Gastrocnemius medialis (tissue), 4 donors: ENCODE results near the gene ZSCAN12. TPM values are rescaled to one million over a fixed set of nuclear protein-coding genes. Genes with fewer than 3 reads are reported as not detected.
A peak's percentile ranks its signal among the peaks of the same experiment; 100 is the strongest.

Experiments used
- ATAC-seq, 2 donors: fragments of 150-250 bp; one replicate each; pipeline ENCODE4 v1.9.1; 2016
- DNase-seq, 2 donors: peaks; one replicate each; pipeline ENCODE4 v3.0.0-alpha.2; 2019
- H3K27ac ChIP-seq, 4 donors: fragments of 200-600 bp; sonication (generic); 1 replicate in 1 of 4; 2 replicates in 3 of 4; pipeline ENCODE4 v1.5.1; 2016 to 2018; ENCODE audit warnings: mild to moderate bottlenecking in 2 of 4, moderate library complexity in 1 of 4
- H3K27me3 ChIP-seq, 3 donors: fragments of 200-600 bp; sonication (generic) in 2 of 3; 1 replicate in 1 of 3; 2 replicates in 2 of 3; pipeline versions ENCODE4 v1.5.1 to v1.6.0; 2016 to 2019; ENCODE audit warnings: mild to moderate bottlenecking in 1 of 3, moderate library complexity in 1 of 3
- H3K36me3 ChIP-seq, 2 donors: fragments of 200-600 bp; sonication (generic) in 1 of 2; one replicate each; pipeline ENCODE4 v1.5.1; 2017 to 2018
- H3K4me1 ChIP-seq, 2 donors: fragments of 200-600 bp; sonication (generic) in 1 of 2; one replicate each; pipeline ENCODE4 v1.5.1; 2016 to 2017; ENCODE audit warnings: mild to moderate bottlenecking in 2 of 2
- H3K4me3 ChIP-seq, 4 donors: fragments of 200-600 bp; sonication (generic) in 3 of 4; 1 replicate in 1 of 4; 2 replicates in 3 of 4; pipeline ENCODE4 v1.5.1; 2016 to 2019; ENCODE audit warnings: mild to moderate bottlenecking in 2 of 4
- H3K9me3 ChIP-seq, 3 donors: fragments of 200-600 bp; sonication (generic) in 2 of 3; 1 replicate in 1 of 3; 2 replicates in 2 of 3; pipeline ENCODE4 v1.5.1; 2016 to 2019
- POLR2A ChIP-seq, 2 donors: fragments of 450-650 bp; IDR thresholded peaks; one replicate each; pipeline ENCODE4 v1.6.1; 2017; ENCODE audit warnings: antibody characterized with exemption in 2 of 2, mild to moderate bottlenecking in 2 of 2, moderate library complexity in 2 of 2
- in situ Hi-C, 4 donors: fragments of 200-750 bp; cut with MboI; loops; one replicate each; pipeline versions ENCODE4 v1.15.0 to v1.8.0; 2017; ENCODE audit warnings: low sequenced_read_pairs in 4 of 4
- intact Hi-C: fragments of 100-400 bp; cut with DNase I; formaldehyde crosslinking; loops from one replicate; pipeline ENCODE4 v1.15.1; 2023; ENCODE audit warnings: low total_unique reads
- total RNA-seq, 4 donors: library from RNA; depleted of rRNA; stranded (reverse); fragments of >200 nt; gene quantifications; one replicate each; pipeline versions ENCODE4 v1.1.0 to v1.2.3, GENCODE V29; 2016
- TF ChIP-seq, protein P1 (sequence below), 5 experiments: fragments of 450-650 bp in 3 of 5; fragments of 200-600 bp in 2 of 5; sonication (generic) in 2 of 5; IDR thresholded peaks in 4 of 5; conservative IDR thresholded peaks in 1 of 5; 1 replicate in 4 of 5; 2 replicates in 1 of 5; pipeline ENCODE4 v1.5.1; 2016 to 2019; ENCODE audit warnings: antibody characterized with exemption in 5 of 5, mild to moderate bottlenecking in 3 of 5, moderate library complexity in 3 of 5

Gene ZSCAN12
- total RNA-seq, 4 donors from 2014 or later = 0.42 to 1.9 (median 0.63) TPM

DNA sequence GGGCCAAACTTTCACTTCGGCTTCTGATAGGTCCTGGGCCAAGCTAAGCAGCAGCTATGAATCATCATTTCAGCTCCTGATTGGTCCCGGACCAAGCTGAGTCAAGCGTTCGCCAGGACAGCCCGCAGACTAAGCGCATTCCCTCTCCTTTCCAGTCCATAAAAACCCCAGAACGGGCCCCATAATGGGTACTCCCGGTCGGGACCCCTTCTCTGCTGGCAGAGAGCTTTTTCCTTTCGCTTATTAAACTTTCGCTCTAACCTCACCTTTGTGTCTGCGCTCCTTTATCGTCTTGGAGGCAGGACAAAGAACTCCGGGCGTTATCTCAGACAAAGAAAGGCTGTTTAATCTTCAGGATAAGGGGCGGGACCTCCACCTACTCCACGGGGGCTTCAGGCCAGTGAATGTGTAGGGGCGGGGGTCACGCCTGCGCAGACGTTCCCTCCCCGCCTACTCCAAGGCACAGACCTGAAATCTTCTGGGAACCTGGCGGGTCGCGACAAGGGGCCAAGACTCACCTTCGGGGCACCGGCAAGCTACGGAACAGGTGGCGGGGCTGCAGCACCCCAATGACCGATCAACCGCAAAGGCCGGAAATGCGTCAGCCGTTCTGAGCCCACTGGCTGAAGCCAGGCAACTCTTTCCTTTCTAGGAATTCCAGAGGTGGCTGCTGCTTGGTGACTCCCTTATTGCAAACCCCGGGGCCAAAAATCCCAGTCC lies 63.8 kb downstream of the ZSCAN12 start, which contains the start of gene ZSCAN31:
Gene ZSCAN31 (minus strand): TSS at position 585 of the 720 bp plus-strand sequence. CDS start 6,465 bp downstream, outside the sequence.
- in situ Hi-C loops (no loop called here), intact Hi-C loops (loop anchor here (2.0 to 5.0 kb wide), 4 partner anchors 19 to 83 kb away; partner anchors contain the start of genes PGBD1, ZKSCAN4 and ZSCAN26)
- peak within 1 kb of the TSS; percentile 78 to 91 (median 84) for H3K4me3 ChIP-seq
- peak within 1 kb of the TSS; percentile 90 to 99 (median 97) for H3K27ac ChIP-seq
- DNase-seq (peak; percentile 90 to 94), ATAC-seq (peak; percentile 98 to 99)
- no peaks in the 10 kb centered on the region for H3K9me3 ChIP-seq
- no peaks in the 10 kb centered on the region for H3K27me3 ChIP-seq
- peak; percentile 64 to 78 for TF ChIP-seq POLR2A (IDR thresholded peaks at IDR 0.05)
- TF ChIP-seq, protein P1, sequence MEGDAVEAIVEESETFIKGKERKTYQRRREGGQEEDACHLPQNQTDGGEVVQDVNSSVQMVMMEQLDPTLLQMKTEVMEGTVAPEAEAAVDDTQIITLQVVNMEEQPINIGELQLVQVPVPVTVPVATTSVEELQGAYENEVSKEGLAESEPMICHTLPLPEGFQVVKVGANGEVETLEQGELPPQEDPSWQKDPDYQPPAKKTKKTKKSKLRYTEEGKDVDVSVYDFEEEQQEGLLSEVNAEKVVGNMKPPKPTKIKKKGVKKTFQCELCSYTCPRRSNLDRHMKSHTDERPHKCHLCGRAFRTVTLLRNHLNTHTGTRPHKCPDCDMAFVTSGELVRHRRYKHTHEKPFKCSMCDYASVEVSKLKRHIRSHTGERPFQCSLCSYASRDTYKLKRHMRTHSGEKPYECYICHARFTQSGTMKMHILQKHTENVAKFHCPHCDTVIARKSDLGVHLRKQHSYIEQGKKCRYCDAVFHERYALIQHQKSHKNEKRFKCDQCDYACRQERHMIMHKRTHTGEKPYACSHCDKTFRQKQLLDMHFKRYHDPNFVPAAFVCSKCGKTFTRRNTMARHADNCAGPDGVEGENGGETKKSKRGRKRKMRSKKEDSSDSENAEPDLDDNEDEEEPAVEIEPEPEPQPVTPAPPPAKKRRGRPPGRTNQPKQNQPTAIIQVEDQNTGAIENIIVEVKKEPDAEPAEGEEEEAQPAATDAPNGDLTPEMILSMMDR (IDR thresholded peaks at IDR 0.05 in 4 of 5, conservative IDR thresholded peaks at IDR 0.05 in 1 of 5) = no peak
- peaks cover 11 to 13% of the 10 kb centered on the region in 2 donors for H3K4me1 ChIP-seq
- no peaks in the 10 kb centered on the region for H3K36me3 ChIP-seq

- Histone ChIP-seq H3K4me1 (peaks cover 11 to 13% of the 10 kb centered on the region in 2 donors), H3K4me3 (peak overlapping the region; percentile 78 to 91 (median 84)), H3K9me3 (no peaks in the 10 kb centered on the region), H3K27me3 (no peaks in the 10 kb centered on the region), H3K36me3 (no peaks in the 10 kb centered on the region), H3K27ac (peak overlapping the region; percentile 90 to 99 (median 97))
- no peak for TF ChIP-seq POLR2A (IDR thresholded peaks at IDR 0.05)
- TF ChIP-seq, protein P1 (IDR thresholded peaks at IDR 0.05 in 4 of 5, conservative IDR thresholded peaks at IDR 0.05 in 1 of 5) = no peak
- no peak for DNase-seq
- in situ Hi-C loops (no loop called here), intact Hi-C loops (loop anchor here (2.0 to 5.0 kb wide), 4 partner anchors 20 to 83 kb away; partner anchors contain the start of genes PGBD1, ZKSCAN4 and ZSCAN26)
- ATAC-seq = no peak
Observed at GRCh38 chr6:28335040-28335563, 64.4 kb downstream of the ZSCAN12 start.

GRCh38 chr6:28334286-28335039 lies 65.1 kb downstream of the ZSCAN12 start:
- intact Hi-C loops = loop anchor here (2.0 to 5.0 kb wide), 4 partner anchors 20 to 82 kb away; partner anchors contain the start of genes PGBD1, ZKSCAN4 and ZSCAN26
- ATAC-seq (no peak), DNase-seq (no peak)
- H3K27me3 ChIP-seq = no peaks in the 10 kb centered on the region
- peak overlapping the region; percentile 90 to 99 (median 97) for H3K27ac ChIP-seq
- no peaks in the 10 kb centered on the region for H3K9me3 ChIP-seq
- TF ChIP-seq, protein P1 (IDR thresholded peaks at IDR 0.05 in 4 of 5, conservative IDR thresholded peaks at IDR 0.05 in 1 of 5) = no peak
- TF ChIP-seq POLR2A (IDR thresholded peaks at IDR 0.05) = no peak
- in situ Hi-C loops = no loop called here
- peaks cover 11 to 13% of the 10 kb centered on the region in 2 donors for H3K4me1 ChIP-seq
- H3K36me3 ChIP-seq = no peaks in the 10 kb centered on the region
- H3K4me3 ChIP-seq = no peak overlapping the region

DNA sequence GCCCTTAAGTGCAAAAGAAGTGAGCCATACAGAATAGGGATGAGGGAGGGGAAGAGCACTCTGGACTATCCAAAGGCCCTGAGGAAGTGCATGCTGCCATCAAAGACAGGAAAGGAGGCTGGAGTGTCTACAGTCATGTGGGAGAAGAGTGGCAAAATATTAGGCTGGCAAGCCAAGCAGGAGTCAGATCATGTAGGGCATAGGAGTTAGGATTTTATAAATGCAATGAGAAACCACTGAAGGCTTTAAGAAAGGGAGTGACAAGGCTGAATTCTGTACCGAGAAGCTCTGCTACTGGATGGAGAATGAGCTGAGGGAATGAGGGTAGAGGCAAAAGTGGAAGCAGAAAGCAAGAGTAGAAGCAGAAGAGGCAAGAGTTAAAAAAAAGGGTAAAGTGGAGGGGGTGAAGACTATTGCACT lies 65.9 kb downstream of the ZSCAN12 start:
- no peak for TF ChIP-seq POLR2A (IDR thresholded peaks at IDR 0.05)
- TF ChIP-seq, protein P1 (IDR thresholded peaks at IDR 0.05 in 4 of 5, conservative IDR thresholded peaks at IDR 0.05 in 1 of 5) = no peak
- Histone ChIP-seq H3K27me3 (no peaks in the 10 kb centered on the region), H3K9me3 (no peaks in the 10 kb centered on the region), H3K4me3 (no peak overlapping the region), H3K4me1 (peaks cover 11 to 13% of the 10 kb centered on the region in 2 donors), H3K36me3 (peaks cover 0 to 6% of the 10 kb centered on the region in 2 donors), H3K27ac (no peak overlapping the region)
- DNase-seq (no peak), ATAC-seq (no peak)
- intact Hi-C loops (loop anchor here (2.0 kb wide), 1 partner anchor 21 kb away; no protein-coding TSS in a partner anchor), in situ Hi-C loops (no loop called here)
